ENCODE results near the gene MAP3K1. TPM values are rescaled to one million over a fixed set of nuclear protein-coding genes. Genes with fewer than 3 reads are reported as not detected.
"Not testable (repeated sequence)": the region's sequence is repeated elsewhere in the genome, so short reads cannot be mapped to it uniquely, and the experiment has no call there.

MAP3K1 gene
- total RNA-seq (10 to 100 TPM; 31.7 to 47.6 TPM), polyA plus RNA-seq (ENCODE audit: insufficient read length in 2 of 2) (10 to 100 TPM; 17.0 to 18.2 TPM)
- long read RNA-seq, donor 1 = 0 reads
- long read RNA-seq, donor 2 = 0 reads
- long read RNA-seq, donor 3 = 0 reads
- long read RNA-seq, donor 4, full-length matches to known transcripts = 1 of 1 reads
- long read RNA-seq, donor 4, partial matches to known transcripts = 0 of 1 reads
- long read RNA-seq, donor 4, other reads (novel, unspliced or antisense) = 0 of 1 reads

- WGBS (ENCODE audit: insufficient coverage) = 0% methylated on average over 73 of the region's 87 CpGs
- Histone ChIP-seq H3K36me3 (ENCODE audit: control insufficient read depth, insufficient read depth, low read length) (no peaks in the 10 kb centered on the region), H3K4me3 (ENCODE audit: low read depth, low read length) (peak within 1 kb of the TSS; percentile 82), H3K9me3 (ENCODE audit: control insufficient read depth, insufficient read depth, low read length) (no peaks in the 10 kb centered on the region), H3K27ac (ENCODE audit: low read depth, low read length) (peak within 1 kb of the TSS; percentile 84), H3K27me3 (ENCODE audit: control insufficient read depth, insufficient read depth, low read length) (peaks cover 8% of the 10 kb centered on the region), H3K4me1 (ENCODE audit: control insufficient read depth, insufficient read depth, low read length) (peaks cover 8% of the 10 kb centered on the region)
- peak in 4 of 6 donors; percentile 66 to 94 (median 83) for DNase-seq (ENCODE audit: low read depth in 4 of 6, low spot score in 6 of 6)
Measured at GRCh38 chr5:56814963-56815657, at the start of gene MAP3K1. Gene MAP3K1, plus strand, starts transcription at chr5:56815549. Its CDS starts 25 bp downstream, at chr5:56815574.

GRCh38 chr5:56766926-56767325 lies 48.4 kb upstream of the MAP3K1 start:
- Histone ChIP-seq H3K36me3 (ENCODE audit: control insufficient read depth, insufficient read depth, low read length) (no peaks in the 10 kb centered on the region), H3K9me3 (ENCODE audit: control insufficient read depth, insufficient read depth, low read length) (no peaks in the 10 kb centered on the region), H3K4me1 (ENCODE audit: control insufficient read depth, insufficient read depth, low read length) (peaks cover 9% of the 10 kb centered on the region), H3K4me3 (ENCODE audit: low read depth, low read length) (no peak overlapping the region), H3K27me3 (ENCODE audit: control insufficient read depth, insufficient read depth, low read length) (no peaks in the 10 kb centered on the region), H3K27ac (ENCODE audit: low read depth, low read length) (no peak overlapping the region)
- DNase-seq (ENCODE audit: low read depth in 4 of 6, low spot score in 6 of 6) = no peak
- 94% methylated on average over 2 of the region's 3 CpGs for WGBS (ENCODE audit: insufficient coverage)

- H3K4me1 ChIP-seq (ENCODE audit: control insufficient read depth, insufficient read depth, low read length) = no peaks in the 10 kb centered on the region
- no peak overlapping the region for H3K27ac ChIP-seq (ENCODE audit: low read depth, low read length)
- no peaks in the 10 kb centered on the region for H3K36me3 ChIP-seq (ENCODE audit: control insufficient read depth, insufficient read depth, low read length)
- no peak overlapping the region for H3K4me3 ChIP-seq (ENCODE audit: low read depth, low read length)
- DNase-seq (ENCODE audit: low read depth in 4 of 6, low spot score in 6 of 6) = no peak
- H3K9me3 ChIP-seq (ENCODE audit: control insufficient read depth, insufficient read depth, low read length) = no peaks in the 10 kb centered on the region
- H3K27me3 ChIP-seq (ENCODE audit: control insufficient read depth, insufficient read depth, low read length) = no peaks in the 10 kb centered on the region
- WGBS (ENCODE audit: insufficient coverage) = no CpG with 5 or more reads among the region's 5 CpGs
Measured at GRCh38 chr5:56769875-56770604, 45.3 kb upstream of the MAP3K1 start.

GRCh38 chr5:56772767-56773166 lies 42.6 kb upstream of the MAP3K1 start:
- WGBS (ENCODE audit: insufficient coverage) = 89% methylated on average over 5 of the region's 6 CpGs
- H3K36me3 ChIP-seq (ENCODE audit: control insufficient read depth, insufficient read depth, low read length) = no peaks in the 10 kb centered on the region

GRCh38 chr5:56774957-56775356 lies 40.4 kb upstream of the MAP3K1 start:
- Histone ChIP-seq H3K4me1 (ENCODE audit: control insufficient read depth, insufficient read depth, low read length) (no peaks in the 10 kb centered on the region), H3K9me3 (ENCODE audit: control insufficient read depth, insufficient read depth, low read length) (no peaks in the 10 kb centered on the region), H3K27ac (ENCODE audit: low read depth, low read length) (no peak overlapping the region), H3K36me3 (ENCODE audit: control insufficient read depth, insufficient read depth, low read length) (no peaks in the 10 kb centered on the region), H3K4me3 (ENCODE audit: low read depth, low read length) (no peak overlapping the region), H3K27me3 (ENCODE audit: control insufficient read depth, insufficient read depth, low read length) (no peaks in the 10 kb centered on the region)
- DNase-seq (ENCODE audit: low read depth in 4 of 6, low spot score in 6 of 6) = peak in 1 of 6 donors; percentile 47
- no CpG with 5 or more reads among the region's 3 CpGs for WGBS (ENCODE audit: insufficient coverage)

More at GRCh38 chr5:56772767-56773166, 42.6 kb upstream of the MAP3K1 start:
- no peak for DNase-seq (ENCODE audit: low read depth in 4 of 6, low spot score in 6 of 6)
- Histone ChIP-seq H3K4me1 (ENCODE audit: control insufficient read depth, insufficient read depth, low read length) (no peaks in the 10 kb centered on the region), H3K27ac (ENCODE audit: low read depth, low read length) (no peak overlapping the region), H3K27me3 (ENCODE audit: control insufficient read depth, insufficient read depth, low read length) (no peaks in the 10 kb centered on the region), H3K4me3 (ENCODE audit: low read depth, low read length) (no peak overlapping the region), H3K9me3 (ENCODE audit: control insufficient read depth, insufficient read depth, low read length) (no peaks in the 10 kb centered on the region)

- not testable (repeated sequence) for H3K4me3 ChIP-seq (ENCODE audit: low read depth, low read length); DNase-seq (ENCODE audit: low read depth in 4 of 6, low spot score in 6 of 6); H3K27ac ChIP-seq (ENCODE audit: low read depth, low read length); H3K27me3 ChIP-seq (ENCODE audit: control insufficient read depth, insufficient read depth, low read length); H3K9me3 ChIP-seq (ENCODE audit: control insufficient read depth, insufficient read depth, low read length); H3K36me3 ChIP-seq (ENCODE audit: control insufficient read depth, insufficient read depth, low read length); H3K4me1 ChIP-seq (ENCODE audit: control insufficient read depth, insufficient read depth, low read length)
- WGBS (ENCODE audit: insufficient coverage) = no CpG with 5 or more reads among the region's 2 CpGs
Measured at GRCh38 chr5:56776212-56776846, 39.0 kb upstream of the MAP3K1 start.

GRCh38 chr5:56783261-56783660 lies 32.1 kb upstream of the MAP3K1 start:
- no peak for DNase-seq (ENCODE audit: low read depth in 4 of 6, low spot score in 6 of 6)
- Histone ChIP-seq H3K36me3 (ENCODE audit: control insufficient read depth, insufficient read depth, low read length) (no peaks in the 10 kb centered on the region), H3K27me3 (ENCODE audit: control insufficient read depth, insufficient read depth, low read length) (no peaks in the 10 kb centered on the region), H3K4me3 (ENCODE audit: low read depth, low read length) (no peak overlapping the region), H3K4me1 (ENCODE audit: control insufficient read depth, insufficient read depth, low read length) (no peaks in the 10 kb centered on the region), H3K27ac (ENCODE audit: low read depth, low read length) (no peak overlapping the region), H3K9me3 (ENCODE audit: control insufficient read depth, insufficient read depth, low read length) (no peaks in the 10 kb centered on the region)
- no CpG with 5 or more reads among the region's 2 CpGs for WGBS (ENCODE audit: insufficient coverage)

GRCh38 chr5:56786346-56786745 lies 29.0 kb upstream of the MAP3K1 start:
- no CpG with 5 or more reads among the region's 2 CpGs for WGBS (ENCODE audit: insufficient coverage)
- H3K4me1 ChIP-seq (ENCODE audit: control insufficient read depth, insufficient read depth, low read length) = no peaks in the 10 kb centered on the region
- no peak for DNase-seq (ENCODE audit: low read depth in 4 of 6, low spot score in 6 of 6)
- no peaks in the 10 kb centered on the region for H3K36me3 ChIP-seq (ENCODE audit: control insufficient read depth, insufficient read depth, low read length)
- no peak overlapping the region for H3K4me3 ChIP-seq (ENCODE audit: low read depth, low read length)
- no peaks in the 10 kb centered on the region for H3K27me3 ChIP-seq (ENCODE audit: control insufficient read depth, insufficient read depth, low read length)
- H3K27ac ChIP-seq (ENCODE audit: low read depth, low read length) = no peak overlapping the region
- H3K9me3 ChIP-seq (ENCODE audit: control insufficient read depth, insufficient read depth, low read length) = no peaks in the 10 kb centered on the region

GRCh38 chr5:56791396-56791795 lies 24.0 kb upstream of the MAP3K1 start:
- H3K27me3 ChIP-seq (ENCODE audit: control insufficient read depth, insufficient read depth, low read length) = no peaks in the 10 kb centered on the region
- no peaks in the 10 kb centered on the region for H3K9me3 ChIP-seq (ENCODE audit: control insufficient read depth, insufficient read depth, low read length)
- no peak overlapping the region for H3K27ac ChIP-seq (ENCODE audit: low read depth, low read length)
- no peak for DNase-seq (ENCODE audit: low read depth in 4 of 6, low spot score in 6 of 6)
- WGBS (ENCODE audit: insufficient coverage) = no CpG with 5 or more reads among the region's 3 CpGs
- no peaks in the 10 kb centered on the region for H3K36me3 ChIP-seq (ENCODE audit: control insufficient read depth, insufficient read depth, low read length)
- H3K4me1 ChIP-seq (ENCODE audit: control insufficient read depth, insufficient read depth, low read length) = no peaks in the 10 kb centered on the region
- no peak overlapping the region for H3K4me3 ChIP-seq (ENCODE audit: low read depth, low read length)
